OCI-LY7 (cell line): ENCODE results near the gene MRGPRX4. TPM values are rescaled to one million over a fixed set of nuclear protein-coding genes. Genes with fewer than 3 reads are reported as not detected.

Experiments
- BruUV-seq: library from RNA; stranded (reverse); fragments of 400-500 nt; replicated peaks from 2 replicates; lab custom pipeline; 2021; lab: Mats Ljungman, UMichigan
- CTCF ChIA-PET: fragments of 300-600 bp; sonication (Branson Sonifier 250); formaldehyde crosslinking; loops from one replicate; lab custom pipeline; 2022; ENCODE audit warnings: antibody characterized with exemption; ENCODE audit not compliant: unreplicated experiment; lab: Charles Lee
- POLR2A ChIA-PET: fragments of 300-600 bp; sonication (Branson Sonifier 250); formaldehyde crosslinking; loops from one replicate; lab custom pipeline; 2022; ENCODE audit warnings: antibody characterized with exemption; lab: Charles Lee
- DNase-seq: peaks from one replicate; pipeline ENCODE4 v3.0.0-alpha.2; 2015; ENCODE audit warnings: low spot score
- H2AFZ ChIP-seq: fragments of 200-600 bp; sonication (generic), shearing (Covaris generic); 2 replicates; pipeline ENCODE4 v1.6.1; 2014; ENCODE audit warnings: mild to moderate bottlenecking, antibody characterized with exemption, low read length, moderate library complexity
- H3K27ac ChIP-seq: fragments of 200-600 bp; sonication (generic); 2 replicates; pipeline ENCODE4 v1.5.1; 2014; ENCODE audit warnings: mixed run types, low read depth, mild to moderate bottlenecking, moderate library complexity, low read length, inconsistent platforms; ENCODE audit not compliant: poor library complexity, severe bottlenecking
- H3K36me3 ChIP-seq: fragments of 200-600 bp; sonication (generic); 2 replicates; pipeline ENCODE4 v1.6.1; 2014; ENCODE audit warnings: mild to moderate bottlenecking, antibody characterized with exemption, low read length, moderate library complexity, mixed read lengths; ENCODE audit not compliant: insufficient read depth
- H3K4me1 ChIP-seq: fragments of 200-600 bp; sonication (generic); 2 replicates; pipeline ENCODE4 v1.5.1; 2014; ENCODE audit warnings: mild to moderate bottlenecking, low read length; ENCODE audit not compliant: insufficient read depth, poor library complexity, severe bottlenecking
- H3K4me2 ChIP-seq: fragments of 200-600 bp; sonication (generic); 2 replicates; pipeline ENCODE4 v1.6.1; 2014; ENCODE audit warnings: mild to moderate bottlenecking, low read length
- H3K4me3 ChIP-seq: fragments of 200-600 bp; sonication (generic); 2 replicates; pipeline ENCODE4 v1.5.1; 2014; ENCODE audit warnings: mild to moderate bottlenecking, low read depth, low read length; ENCODE audit not compliant: poor library complexity, severe bottlenecking
- H3K79me2 ChIP-seq: fragments of 200-600 bp; sonication (generic); 2 replicates; pipeline ENCODE4 v1.6.1; 2016; ENCODE audit warnings: low read depth, mild to moderate bottlenecking, low read length, moderate library complexity, mixed read lengths; ENCODE audit not compliant: insufficient read depth
- H3K9me2 ChIP-seq: fragments of 200-600 bp; sonication (generic); 2 replicates; pipeline ENCODE4 v1.6.1; 2016; ENCODE audit warnings: mild to moderate bottlenecking, low read length, mixed read lengths; ENCODE audit not compliant: insufficient read depth
- H3K9me3 ChIP-seq: fragments of 200-600 bp; sonication (generic); 2 replicates; pipeline ENCODE4 v1.6.1; 2014; ENCODE audit warnings: mild to moderate bottlenecking, mixed run types, low read length, mixed read lengths
- H4K20me1 ChIP-seq: fragments of 200-600 bp; sonication (generic); 2 replicates; pipeline ENCODE4 v1.6.1; 2014; ENCODE audit warnings: mild to moderate bottlenecking, antibody characterized with exemption, low read length, moderate library complexity, mixed read lengths; ENCODE audit not compliant: insufficient read depth
- CTCF ChIP-seq: fragments of 200-600 bp; sonication (generic); conservative IDR thresholded peaks from 2 replicates; pipeline ENCODE4 v1.5.1; 2014; ENCODE audit warnings: mild to moderate bottlenecking, antibody characterized with exemption, low read length, moderate library complexity, mixed read lengths
- EZH2phosphoT487 ChIP-seq: fragments of 200-600 bp; sonication (generic); IDR thresholded peaks from 2 replicates; pipeline ENCODE4 v1.6.1; 2018; ENCODE audit warnings: low read depth, borderline replicate concordance, mild to moderate bottlenecking, mixed run types, antibody characterized with exemption, low read length, moderate library complexity, mixed read lengths
- intact Hi-C: fragments of 100-400 bp; cut with micrococcal nuclease; formaldehyde crosslinking; loops from one replicate; pipeline ENCODE4 v1.10.0; 2022; ENCODE audit not compliant: unreplicated experiment
- total RNA-seq, 2 experiments: library from RNA; depleted of rRNA in 1 of 2; stranded (reverse); fragments of >200 nt in 1 of 2; shearing (Covaris generic) in 1 of 2; gene quantifications; 2 replicates each; pipeline ENCODE4 v1.2.3, GENCODE V29; 2014 to 2022

Gene MRGPRX4
- total RNA-seq, 2 experiments from 2014 or later: not detected

- Histone ChIP-seq H3K9me2 (no peaks in the 10 kb centered on the region), H3K79me2 (no peaks in the 10 kb centered on the region), H3K4me2 (no peak overlapping the region), H3K4me1 (peaks cover 5% of the 10 kb centered on the region), H3K27ac (no peak overlapping the region), H3K36me3 (no peaks in the 10 kb centered on the region), H2AFZ (no peak overlapping the region), H3K4me3 (no peak overlapping the region), H4K20me1 (no peaks in the 10 kb centered on the region), H3K9me3 (no peaks in the 10 kb centered on the region)
- TF ChIP-seq CTCF (no peak), EZH2phosphoT487 (no peak)
- no TSS peak for BruUV-seq
- POLR2A ChIA-PET: no interaction called here
- CTCF ChIA-PET: no interaction called here
- intact Hi-C loops: no loop called here
- DNase-seq: no peak
Observed at GRCh38 chr11:18144243-18144642, 28.4 kb upstream of the MRGPRX4 start.

DNA sequence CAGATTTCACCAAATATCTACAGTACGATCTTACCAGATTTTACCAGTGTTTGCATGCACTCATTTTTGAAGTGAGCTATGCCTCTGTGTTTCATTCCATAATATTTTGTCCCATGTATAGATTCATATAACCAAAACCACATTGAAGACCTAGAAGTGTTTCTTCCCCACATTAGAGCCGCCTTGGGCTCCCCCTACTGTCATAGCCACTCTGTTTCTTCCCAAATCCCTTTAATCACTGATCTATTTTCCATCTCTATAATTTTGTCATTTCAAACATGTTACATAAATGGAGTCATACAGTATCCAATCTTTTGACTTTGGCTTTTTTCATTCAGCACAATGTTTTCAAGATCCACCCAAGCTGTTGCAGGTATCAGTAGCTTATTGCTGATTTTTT, 27.6 kb upstream of the MRGPRX4 start:
- Histone ChIP-seq H3K4me1 (peaks cover 5% of the 10 kb centered on the region), H3K27ac (no peak overlapping the region), H3K9me2 (no peaks in the 10 kb centered on the region), H3K4me3 (no peak overlapping the region), H3K9me3 (no peaks in the 10 kb centered on the region), H2AFZ (no peak overlapping the region), H3K36me3 (no peaks in the 10 kb centered on the region), H3K4me2 (no peak overlapping the region), H4K20me1 (no peaks in the 10 kb centered on the region), H3K79me2 (no peaks in the 10 kb centered on the region)
- POLR2A ChIA-PET: no interaction called here
- DNase-seq: no peak
- no TSS peak for BruUV-seq
- intact Hi-C loops: no loop called here
- TF ChIP-seq CTCF (peak; percentile 60), EZH2phosphoT487 (no peak)
- CTCF ChIA-PET: no interaction called here

DNA sequence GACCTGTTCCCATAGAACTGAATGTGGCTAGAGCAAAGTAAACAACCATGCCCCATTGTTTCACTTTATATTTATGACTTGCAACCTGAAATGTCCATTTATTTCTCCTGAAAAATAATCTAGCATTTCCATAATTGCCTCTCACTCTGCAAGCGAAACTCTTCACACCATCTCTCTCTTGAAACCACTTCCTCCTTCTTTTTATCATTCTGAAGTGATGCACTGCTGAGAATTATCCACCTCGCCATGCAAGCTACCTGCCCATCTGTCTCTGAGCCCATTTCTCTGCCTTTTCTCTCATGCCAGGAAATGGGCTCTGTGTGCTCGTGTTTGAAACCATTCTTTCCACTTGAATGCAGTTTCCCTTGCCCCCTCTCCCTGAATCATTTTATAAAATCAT, 26.8 kb upstream of the MRGPRX4 start:
- no peaks in the 10 kb centered on the region for H4K20me1 ChIP-seq
- BruUV-seq: no TSS peak
- TF ChIP-seq EZH2phosphoT487 (no peak), CTCF (no peak)
- intact Hi-C loops: no loop called here
- H3K4me1 ChIP-seq: peaks cover 5% of the 10 kb centered on the region
- H3K4me2 ChIP-seq: no peak overlapping the region
- CTCF ChIA-PET: no interaction called here
- no peak overlapping the region for H2AFZ ChIP-seq
- H3K79me2 ChIP-seq: no peaks in the 10 kb centered on the region
- no peaks in the 10 kb centered on the region for H3K36me3 ChIP-seq
- POLR2A ChIA-PET: interaction anchor here (0.7 kb wide), 1 partner anchor 13 kb away, joined by 4 read pairs; no protein-coding TSS in a partner anchor
- H3K27ac ChIP-seq: no peak overlapping the region
- H3K4me3 ChIP-seq: no peak overlapping the region
- DNase-seq: no peak
- H3K9me3 ChIP-seq: no peaks in the 10 kb centered on the region
- no peaks in the 10 kb centered on the region for H3K9me2 ChIP-seq
